T-helper 2 cell treated with Interferon-gamma antibody and Interleukin-4, amounts not matched to agents 100 ng/mL and 5 ng/mL, for 36 hours (primary cell): ENCODE results near the gene NHS. TPM values are rescaled to one million over a fixed set of nuclear protein-coding genes. Genes with fewer than 3 reads are reported as not detected.

Source experiments
- intact Hi-C: fragments of 100-400 bp; cut with micrococcal nuclease; formaldehyde crosslinking; loops from one replicate; pipeline ENCODE4 v1.15.1; 2023
- total RNA-seq: library from RNA; stranded (reverse); gene quantifications from 2 replicates; pipeline ENCODE4 v1.2.3, GENCODE V29; 2022

The NHS gene
- total RNA-seq, 1 donor from 2014 or later = 0.70 TPM

GRCh38 chrX:17405225-17405969, 30.4 kb downstream of the NHS start:
- intact Hi-C loops = no loop called here

GRCh38 chrX:17409566-17410290, 34.7 kb downstream of the NHS start:
- intact Hi-C loops = no loop called here

- intact Hi-C loops = no loop called here
These were observed 35.7 kb downstream of the NHS start for GRCh38 chrX:17410651-17411050.

GRCh38 chrX:17411205-17411604, 36.2 kb downstream of the NHS start:
- intact Hi-C loops = no loop called here

- intact Hi-C loops = no loop called here
These were observed 37.7 kb downstream of the NHS start for GRCh38 chrX:17412692-17413091.

GRCh38 chrX:17413228-17413627, 38.2 kb downstream of the NHS start:
- intact Hi-C loops = no loop called here

GRCh38 chrX:17414027-17414658, 39.1 kb downstream of the NHS start:
- intact Hi-C loops = no loop called here

- intact Hi-C loops = no loop called here
These were observed 39.8 kb downstream of the NHS start for GRCh38 chrX:17414839-17415238.

- intact Hi-C loops = no loop called here
These were observed 40.3 kb downstream of the NHS start for GRCh38 chrX:17415242-17415810.

- intact Hi-C loops = no loop called here
These were observed 42.4 kb downstream of the NHS start for GRCh38 chrX:17417372-17417771.

GRCh38 chrX:17425136-17425535, 50.1 kb downstream of the NHS start:
- intact Hi-C loops = no loop called here

- intact Hi-C loops = no loop called here
These were observed 50.6 kb downstream of the NHS start for GRCh38 chrX:17425551-17425950.

- intact Hi-C loops = no loop called here
These were observed 56.2 kb downstream of the NHS start for GRCh38 chrX:17431171-17431570.

- intact Hi-C loops = no loop called here
These were observed 57.2 kb downstream of the NHS start for GRCh38 chrX:17432158-17432557.

GRCh38 chrX:17433965-17434364, 59.0 kb downstream of the NHS start:
- intact Hi-C loops = no loop called here

GRCh38 chrX:17435476-17435875, 60.5 kb downstream of the NHS start:
- intact Hi-C loops = no loop called here

- intact Hi-C loops = no loop called here
These were observed 63.2 kb downstream of the NHS start for GRCh38 chrX:17438221-17438620.

- intact Hi-C loops = no loop called here
These were observed 65.3 kb downstream of the NHS start for GRCh38 chrX:17440258-17440657.

GRCh38 chrX:17440836-17441235, 65.8 kb downstream of the NHS start:
- intact Hi-C loops = no loop called here

GRCh38 chrX:17441965-17442364, 67.0 kb downstream of the NHS start:
- intact Hi-C loops = no loop called here

GRCh38 chrX:17442898-17443297, 67.9 kb downstream of the NHS start:
- intact Hi-C loops = no loop called here

- intact Hi-C loops = no loop called here
These were observed 68.6 kb downstream of the NHS start for GRCh38 chrX:17443556-17443955.
